Measurements from ENCODE around the gene RBMS3. TPM values are rescaled to one million over a fixed set of nuclear protein-coding genes. Genes with fewer than 3 reads are reported as not detected.

Gene RBMS3
- total RNA-seq, 4 donors from 2014 or later, result 51.5 to 76.0 (median 66.6) TPM

- no peak for TF ChIP-seq CTCF (IDR thresholded peaks at IDR 0.05)
- TF ChIP-seq EP300 (IDR thresholded peaks at IDR 0.05), result no peak
- TF ChIP-seq POLR2A (IDR thresholded peaks at IDR 0.05), result no peak
- TF ChIP-seq POLR2AphosphoS5 (IDR thresholded peaks at IDR 0.05), result no peak
- WGBS, 2 donors (ENCODE audit: low coverage in 1 of 2), result 81 to 93% methylated on average over 1 of the region's 1 CpG
- ATAC-seq, result no peak
Observed at GRCh38 chr3:29889215-29889614, 608.3 kb downstream of the RBMS3 start.

GRCh38 chr3:29890801-29891200 is 609.9 kb downstream of the RBMS3 start:
- TF ChIP-seq CTCF (IDR thresholded peaks at IDR 0.05), result no peak
- no peak for TF ChIP-seq EP300 (IDR thresholded peaks at IDR 0.05)
- no peak for TF ChIP-seq POLR2AphosphoS5 (IDR thresholded peaks at IDR 0.05)
- Histone ChIP-seq H3K27ac (no peak overlapping the region), H3K4me1 (no peaks in the 10 kb centered on the region), H3K27me3 (no peaks in the 10 kb centered on the region), H3K4me3 (no peak overlapping the region), H3K36me3 (no peaks in the 10 kb centered on the region), H3K9me3 (no peaks in the 10 kb centered on the region)
- 77 to 91% methylated on average over 5 of the region's 5 CpGs for WGBS, 2 donors (ENCODE audit: low coverage in 1 of 2)
- no peak for ATAC-seq

More at GRCh38 chr3:29889215-29889614, 608.3 kb downstream of the RBMS3 start:
- no peaks in the 10 kb centered on the region for H3K4me1 ChIP-seq
- H3K9me3 ChIP-seq, result no peaks in the 10 kb centered on the region
- H3K36me3 ChIP-seq, result no peaks in the 10 kb centered on the region
- H3K4me3 ChIP-seq, result no peak overlapping the region
- no peak overlapping the region for H3K27ac ChIP-seq
- no peaks in the 10 kb centered on the region for H3K27me3 ChIP-seq

- WGBS, 2 donors (ENCODE audit: low coverage in 1 of 2), result 85 to 90% methylated on average over 6 of the region's 6 CpGs
- H3K4me1 ChIP-seq, result no peaks in the 10 kb centered on the region
Observed at GRCh38 chr3:29892976-29893554, 612.2 kb downstream of the RBMS3 start.

GRCh38 chr3:29896856-29897255 is 616.0 kb downstream of the RBMS3 start:
- Histone ChIP-seq H3K9me3 (no peaks in the 10 kb centered on the region), H3K36me3 (no peaks in the 10 kb centered on the region), H3K27ac (no peak overlapping the region), H3K4me3 (no peak overlapping the region), H3K27me3 (no peaks in the 10 kb centered on the region), H3K4me1 (peaks cover 0 to 12% (median 5%) of the 10 kb centered on the region in 3 donors)
- no peak for TF ChIP-seq CTCF (IDR thresholded peaks at IDR 0.05)
- no peak for TF ChIP-seq POLR2A (IDR thresholded peaks at IDR 0.05)
- no peak for TF ChIP-seq EP300 (IDR thresholded peaks at IDR 0.05)
- no peak for TF ChIP-seq POLR2AphosphoS5 (IDR thresholded peaks at IDR 0.05)
- 29 to 37% methylated on average over 3 of the region's 3 CpGs for WGBS, 2 donors (ENCODE audit: low coverage in 1 of 2)
- no peak for ATAC-seq

More at GRCh38 chr3:29892976-29893554, 612.2 kb downstream of the RBMS3 start:
- TF ChIP-seq POLR2A (IDR thresholded peaks at IDR 0.05), result no peak
- TF ChIP-seq CTCF (IDR thresholded peaks at IDR 0.05), result no peak
- no peak for TF ChIP-seq EP300 (IDR thresholded peaks at IDR 0.05)
- TF ChIP-seq POLR2AphosphoS5 (IDR thresholded peaks at IDR 0.05), result no peak
- Histone ChIP-seq H3K4me3 (no peak overlapping the region), H3K27me3 (no peaks in the 10 kb centered on the region), H3K9me3 (no peaks in the 10 kb centered on the region), H3K36me3 (no peaks in the 10 kb centered on the region), H3K27ac (no peak overlapping the region)
- ATAC-seq, result no peak
